Esophagus squamous epithelium (tissue), 4 donors: ENCODE data around the gene KLHL2.
"Not testable (repeated sequence)": the region's sequence is repeated elsewhere in the genome, so short reads cannot be mapped to it uniquely, and the experiment has no call there.

Experiments
- CTCF ChIP-seq, 6 experiments: fragments of 450-650 bp in 4 of 6; fragments of 200-600 bp in 2 of 6; sonication (generic) in 2 of 6; IDR thresholded peaks; one replicate each; pipeline ENCODE4 v1.5.1; 2016 to 2019; ENCODE audit warnings: antibody characterized with exemption in 6 of 6, mild to moderate bottlenecking in 4 of 6, moderate library complexity in 4 of 6
- POLR2A ChIP-seq, 4 donors: fragments of 450-650 bp; IDR thresholded peaks; one replicate each; pipeline ENCODE4 v1.6.1; 2017; ENCODE audit warnings: antibody characterized with exemption in 4 of 4, mild to moderate bottlenecking in 4 of 4, moderate library complexity in 3 of 4

DNA sequence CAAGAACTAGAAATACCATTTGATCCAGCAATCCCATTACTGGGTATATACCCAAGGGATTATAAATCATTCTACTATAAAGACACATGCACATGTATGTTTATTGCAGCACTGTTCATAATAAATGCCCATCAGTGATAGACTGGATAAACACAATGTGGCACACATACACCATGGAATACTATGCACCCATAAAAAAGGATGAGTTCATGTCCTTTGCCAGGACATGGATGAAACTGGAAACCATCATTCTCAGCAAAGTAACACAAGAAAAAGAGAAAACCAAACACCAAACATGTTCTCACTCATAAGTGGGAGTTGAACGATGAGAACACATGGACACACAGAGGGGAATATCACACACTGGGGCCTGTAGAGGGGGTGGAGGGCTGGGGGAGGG is 40.5 kb upstream of the KLHL2 start:
- not testable (repeated sequence) for TF ChIP-seq CTCF, POLR2A (IDR thresholded peaks at IDR 0.05)
